ENCODE results near the gene PGAP3.

Gene PGAP3

GRCh38 chr17:39667945-39668924, 19.6 kb downstream of the PGAP3 start, which contains the start of gene PNMT:
PNMT (plus strand) TSS chr17:39668453; CDS start chr17:39668476, 23 bp downstream.
- Mint-ChIP-seq H3K27me3 (peaks cover 10 to 44% of the 10 kb centered on the region in 2 donors), H3K36me3 (ENCODE audit: insufficient read depth) (peaks cover 6% of the 10 kb centered on the region), H3K4me3 (peak within 1 kb of the TSS; percentile 59 to 77), H3K4me1 (ENCODE audit: low read depth in 2 of 2) (peaks cover 10 to 22% of the 10 kb centered on the region in 2 donors), H3K27ac (peak within 1 kb of the TSS in 1 of 2 donors; percentile 44), H3K9me3 (no peaks in the 10 kb centered on the region)
- DNase-seq (peak; percentile 62), ATAC-seq (replicated peaks) (peak; percentile 85)

- H3K4me3 Mint-ChIP-seq: peak overlapping the region; percentile 59 to 77
- H3K4me1 Mint-ChIP-seq (ENCODE audit: low read depth in 2 of 2): peaks cover 10 to 21% of the 10 kb centered on the region in 2 donors
- H3K36me3 Mint-ChIP-seq (ENCODE audit: insufficient read depth): peaks cover 6% of the 10 kb centered on the region
- H3K9me3 Mint-ChIP-seq: no peaks in the 10 kb centered on the region
- DNase-seq (no peak), ATAC-seq (replicated peaks) (peak; percentile 21)
- H3K27me3 Mint-ChIP-seq: peaks cover 10 to 44% of the 10 kb centered on the region in 2 donors
- H3K27ac Mint-ChIP-seq: peak overlapping the region in 1 of 2 donors; percentile 44
Measured at GRCh38 chr17:39667262-39667944, 20.5 kb downstream of the PGAP3 start.

DNA sequence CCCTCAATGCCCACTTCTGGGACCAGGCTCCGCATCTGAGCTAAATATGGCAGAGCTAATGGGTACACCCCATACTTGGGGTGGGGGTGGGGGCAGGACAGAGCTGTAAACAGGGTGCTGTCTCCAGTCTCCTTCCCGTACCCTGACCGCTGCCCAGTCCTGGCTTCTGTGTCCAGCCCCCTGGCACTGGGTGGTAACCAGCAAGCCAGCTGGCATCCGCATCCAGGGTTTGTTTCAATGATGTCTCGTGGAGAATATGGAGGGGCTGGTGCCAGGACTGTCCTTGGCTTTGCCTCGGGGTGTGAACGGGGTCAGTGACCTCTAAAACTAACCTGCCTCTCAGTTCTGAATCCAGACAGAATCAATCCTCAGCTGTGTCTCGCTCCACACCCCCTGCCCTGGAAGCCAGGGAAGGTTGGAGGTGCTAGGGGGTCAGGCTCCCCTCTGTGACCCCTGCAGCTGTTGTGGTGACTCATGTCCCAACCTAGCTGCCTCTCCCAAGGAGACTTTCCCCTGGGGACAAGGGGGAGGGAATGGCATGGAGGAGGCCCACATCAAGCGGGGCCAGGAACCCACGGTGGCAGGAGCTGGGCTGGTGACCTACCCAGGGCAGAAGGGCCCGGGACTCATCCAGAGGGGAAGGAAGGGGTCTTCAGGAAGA, 21.1 kb downstream of the PGAP3 start:
- peak overlapping the region in 1 of 2 donors; percentile 44 for H3K27ac Mint-ChIP-seq
- H3K4me1 Mint-ChIP-seq (ENCODE audit: low read depth in 2 of 2): peaks cover 10 to 15% of the 10 kb centered on the region in 2 donors
- H3K4me3 Mint-ChIP-seq: peak overlapping the region; percentile 59 to 68
- H3K9me3 Mint-ChIP-seq: no peaks in the 10 kb centered on the region
- peaks cover 10 to 39% of the 10 kb centered on the region in 2 donors for H3K27me3 Mint-ChIP-seq
- H3K36me3 Mint-ChIP-seq (ENCODE audit: insufficient read depth): peaks cover 9% of the 10 kb centered on the region
- ATAC-seq (replicated peaks) (no peak), DNase-seq (no peak)

GRCh38 chr17:39666231-39666600, 21.6 kb downstream of the PGAP3 start:
- Mint-ChIP-seq H3K4me3 (peak overlapping the region; percentile 27 to 56), H3K36me3 (ENCODE audit: insufficient read depth) (peaks cover 9% of the 10 kb centered on the region), H3K27me3 (peaks cover 10 to 38% of the 10 kb centered on the region in 2 donors), H3K9me3 (no peaks in the 10 kb centered on the region), H3K27ac (peak overlapping the region in 1 of 2 donors; percentile 44), H3K4me1 (ENCODE audit: low read depth in 2 of 2) (peaks cover 10 to 15% of the 10 kb centered on the region in 2 donors)
- DNase-seq: no peak
- no peak for ATAC-seq (replicated peaks)

- Mint-ChIP-seq H3K4me3 (peak overlapping the region; percentile 27 to 56), H3K27me3 (peaks cover 10 to 38% of the 10 kb centered on the region in 2 donors), H3K27ac (peak overlapping the region in 1 of 2 donors; percentile 44), H3K36me3 (ENCODE audit: insufficient read depth) (peaks cover 9% of the 10 kb centered on the region), H3K9me3 (no peaks in the 10 kb centered on the region), H3K4me1 (ENCODE audit: low read depth in 2 of 2) (peaks cover 10 to 15% of the 10 kb centered on the region in 2 donors)
- ATAC-seq (replicated peaks) (no peak), DNase-seq (no peak)
Measured at GRCh38 chr17:39665642-39666224, 22.1 kb downstream of the PGAP3 start.

DNA sequence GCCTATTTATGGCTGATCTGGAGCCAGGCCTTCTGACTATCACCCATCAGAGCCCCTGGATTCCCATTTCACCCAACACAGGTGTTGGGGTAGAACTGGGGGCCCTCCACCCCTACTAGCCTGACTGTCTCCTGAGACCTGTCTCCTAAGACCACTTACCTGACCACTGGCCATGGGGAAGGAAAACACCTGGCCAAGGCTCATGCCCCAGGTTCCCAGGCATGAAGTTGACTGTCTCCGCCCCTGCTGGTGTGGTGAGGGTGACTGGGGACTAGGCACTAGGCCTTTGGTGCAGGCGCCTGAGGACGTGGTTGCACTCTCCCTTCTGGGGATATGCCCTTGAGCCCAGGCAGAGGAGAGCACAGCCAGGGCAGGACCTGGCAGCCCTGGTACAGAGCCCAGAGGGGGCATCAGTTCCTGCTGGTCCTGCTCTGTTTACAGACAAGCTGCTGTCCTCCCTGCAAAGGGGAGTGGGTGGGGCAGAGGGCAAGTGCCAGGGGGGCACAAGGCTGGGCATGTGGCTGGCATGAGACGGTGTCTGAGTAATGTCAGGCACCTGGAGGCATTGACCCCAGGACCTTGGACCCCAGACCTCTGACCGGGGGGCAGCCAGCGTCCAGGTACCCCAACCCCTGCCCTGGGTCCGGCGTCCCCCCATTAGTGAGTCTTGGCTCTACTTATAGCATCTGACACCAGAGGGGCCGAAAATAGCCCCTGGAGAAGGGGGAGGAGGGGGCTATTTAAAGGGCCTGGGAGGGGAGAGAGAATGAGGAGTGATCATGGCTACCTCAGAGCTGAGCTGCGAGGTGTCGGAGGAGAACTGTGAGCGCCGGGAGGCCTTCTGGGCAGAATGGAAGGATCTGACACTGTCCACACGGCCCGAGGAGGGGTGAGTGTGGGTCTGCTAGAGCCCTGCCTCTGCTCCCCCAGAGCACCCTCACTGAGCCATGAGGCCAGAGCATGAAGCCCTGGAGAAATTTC, 23.0 kb downstream of the PGAP3 start, which contains the start of gene TCAP:
Gene TCAP (plus strand): TSS at position 769 of the 981 bp plus-strand sequence. CDS start 11 bp downstream, at position 780.
- peak within 1 kb of the TSS; percentile 27 to 56 for H3K4me3 Mint-ChIP-seq
- peaks cover 9% of the 10 kb centered on the region for H3K36me3 Mint-ChIP-seq (ENCODE audit: insufficient read depth)
- DNase-seq: no peak
- H3K4me1 Mint-ChIP-seq (ENCODE audit: low read depth in 2 of 2): peaks cover 10 to 15% of the 10 kb centered on the region in 2 donors
- H3K27ac Mint-ChIP-seq: peak within 1 kb of the TSS; percentile 52 to 57
- no peak for ATAC-seq (replicated peaks)
- peaks cover 10 to 32% of the 10 kb centered on the region in 2 donors for H3K27me3 Mint-ChIP-seq
- H3K9me3 Mint-ChIP-seq: no peaks in the 10 kb centered on the region

- Mint-ChIP-seq H3K4me1 (ENCODE audit: low read depth in 2 of 2) (peaks cover 10 to 15% of the 10 kb centered on the region in 2 donors), H3K4me3 (no peak overlapping the region), H3K27me3 (peaks cover 10 to 24% of the 10 kb centered on the region in 2 donors), H3K36me3 (ENCODE audit: insufficient read depth) (peaks cover 11% of the 10 kb centered on the region), H3K9me3 (no peaks in the 10 kb centered on the region), H3K27ac (peak overlapping the region; percentile 52 to 57)
- ATAC-seq (replicated peaks): no peak
- no peak for DNase-seq
Measured at GRCh38 chr17:39663688-39664580, 23.9 kb downstream of the PGAP3 start.

GRCh38 chr17:39663340-39663687, 24.5 kb downstream of the PGAP3 start:
- ATAC-seq (replicated peaks) (no peak), DNase-seq (no peak)
- H3K4me3 Mint-ChIP-seq: no peak overlapping the region
- H3K36me3 Mint-ChIP-seq (ENCODE audit: insufficient read depth): peaks cover 11% of the 10 kb centered on the region
- H3K27ac Mint-ChIP-seq: no peak overlapping the region
- peaks cover 4 to 10% of the 10 kb centered on the region in 2 donors for H3K4me1 Mint-ChIP-seq (ENCODE audit: low read depth in 2 of 2)
- H3K27me3 Mint-ChIP-seq: peaks cover 5 to 18% of the 10 kb centered on the region in 2 donors
- H3K9me3 Mint-ChIP-seq: no peaks in the 10 kb centered on the region

- peaks cover under 1 to 10% of the 10 kb centered on the region in 2 donors for H3K4me1 Mint-ChIP-seq (ENCODE audit: low read depth in 2 of 2)
- H3K27ac Mint-ChIP-seq: no peak overlapping the region
- peaks cover 11% of the 10 kb centered on the region for H3K36me3 Mint-ChIP-seq (ENCODE audit: insufficient read depth)
- no peak overlapping the region for H3K4me3 Mint-ChIP-seq
- no peaks in the 10 kb centered on the region for H3K9me3 Mint-ChIP-seq
- H3K27me3 Mint-ChIP-seq: peaks cover 4 to 15% of the 10 kb centered on the region in 2 donors
- DNase-seq (no peak), ATAC-seq (replicated peaks) (no peak)
Measured at GRCh38 chr17:39662551-39663339, 25.1 kb downstream of the PGAP3 start.

- DNase-seq (no peak), ATAC-seq (replicated peaks) (no peak)
- peaks cover 4 to 12% of the 10 kb centered on the region in 2 donors for H3K27me3 Mint-ChIP-seq
- H3K4me1 Mint-ChIP-seq (ENCODE audit: low read depth in 2 of 2): peaks cover 0 to 9% of the 10 kb centered on the region in 2 donors
- peaks cover 11% of the 10 kb centered on the region for H3K36me3 Mint-ChIP-seq (ENCODE audit: insufficient read depth)
- H3K27ac Mint-ChIP-seq: peak overlapping the region in 1 of 2 donors; percentile 60
- H3K9me3 Mint-ChIP-seq: no peaks in the 10 kb centered on the region
- no peak overlapping the region for H3K4me3 Mint-ChIP-seq
Measured at GRCh38 chr17:39661744-39662541, 25.9 kb downstream of the PGAP3 start.
